GM18867 (cell line): Measurements from ENCODE around the gene USP10.
"Not testable (repeated sequence)": the region's sequence is repeated elsewhere in the genome, so short reads cannot be mapped to it uniquely, and the experiment has no call there.

ENCODE experiments used
- ATAC-seq: cut with Tn5 transposase; IDR thresholded peaks from one replicate; pipeline ENCODE4 v1.9.1; 2021; ENCODE audit warnings: mild to moderate bottlenecking, moderate library complexity; ENCODE audit not compliant: unreplicated experiment

USP10 gene

GRCh38 chr16:84746231-84746630 lies 46.4 kb downstream of the USP10 start:
- no peak for ATAC-seq

GRCh38 chr16:84746875-84747274 lies 47.1 kb downstream of the USP10 start:
- ATAC-seq, result no peak

- ATAC-seq, result not testable (repeated sequence)
Observed at GRCh38 chr16:84748247-84748646, 48.4 kb downstream of the USP10 start.

GRCh38 chr16:84749072-84749471 lies 49.3 kb downstream of the USP10 start:
- no peak for ATAC-seq

GRCh38 chr16:84749815-84750214 lies 50.0 kb downstream of the USP10 start:
- no peak for ATAC-seq

GRCh38 chr16:84750575-84750974 lies 50.8 kb downstream of the USP10 start:
- no peak for ATAC-seq

GRCh38 chr16:84751241-84751640 lies 51.4 kb downstream of the USP10 start:
- ATAC-seq, result no peak

GRCh38 chr16:84751947-84752346 lies 52.1 kb downstream of the USP10 start:
- ATAC-seq, result peak; percentile 56

- ATAC-seq, result no peak
Observed at GRCh38 chr16:84752600-84752999, 52.8 kb downstream of the USP10 start.

- no peak for ATAC-seq
Observed at GRCh38 chr16:84753412-84754326, 53.9 kb downstream of the USP10 start.

GRCh38 chr16:84754353-84754856 lies 54.6 kb downstream of the USP10 start:
- peak; percentile 57 for ATAC-seq

- ATAC-seq, result no peak
Observed at GRCh38 chr16:84754956-84755672, 55.3 kb downstream of the USP10 start.

- no peak for ATAC-seq
Observed at GRCh38 chr16:84756830-84757229, 57.0 kb downstream of the USP10 start.

- ATAC-seq, result no peak
Observed at GRCh38 chr16:84758627-84759026, 58.8 kb downstream of the USP10 start.

GRCh38 chr16:84759061-84759460 lies 59.3 kb downstream of the USP10 start:
- ATAC-seq, result no peak

- no peak for ATAC-seq
Observed at GRCh38 chr16:84759906-84760305, 60.1 kb downstream of the USP10 start.

GRCh38 chr16:84761448-84762368 lies 61.9 kb downstream of the USP10 start:
- ATAC-seq, result no peak

GRCh38 chr16:84763164-84763563 lies 63.4 kb downstream of the USP10 start:
- no peak for ATAC-seq

- no peak for ATAC-seq
Observed at GRCh38 chr16:84763629-84764028, 63.8 kb downstream of the USP10 start.

- no peak for ATAC-seq
Observed at GRCh38 chr16:84764970-84765369, 65.2 kb downstream of the USP10 start.
